Fibroblast of villous mesenchyme (primary cell): ENCODE data around the gene C16orf95. TPM values are rescaled to one million over a fixed set of nuclear protein-coding genes. Genes with fewer than 3 reads are reported as not detected.

Source experiments
- DNase-seq: peaks from one replicate; pipeline ENCODE4 v3.0.0-alpha.2; 2010; ENCODE audit warnings: low read depth
- H3K4me3 ChIP-seq: 2 replicates; pipeline ENCODE4 v1.5.1; 2011; ENCODE audit warnings: low read depth, mild to moderate bottlenecking, low read length
- CTCF ChIP-seq: IDR thresholded peaks from 2 replicates; pipeline ENCODE4 v1.5.1; 2012; ENCODE audit warnings: low read depth, mild to moderate bottlenecking, low read length; ENCODE audit not compliant: insufficient read depth
- total RNA-seq: library from RNA; depleted of rRNA; stranded (reverse); fragments of >200 nt; gene quantifications from 2 replicates; pipeline ENCODE4 v1.2.3, GENCODE V29; 2012

C16orf95 gene
- total RNA-seq, 1 donor = 4.7 TPM

- TF ChIP-seq CTCF = no peak
- no peak for DNase-seq
Measured at GRCh38 chr16:87361916-87362619, 44.9 kb upstream of the C16orf95 start.

GRCh38 chr16:87360862-87361610, 43.8 kb upstream of the C16orf95 start:
- no peak for DNase-seq
- no peak for TF ChIP-seq CTCF
- H3K4me3 ChIP-seq = no peak overlapping the region

More at GRCh38 chr16:87361916-87362619, 44.9 kb upstream of the C16orf95 start:
- H3K4me3 ChIP-seq = no peak overlapping the region

GRCh38 chr16:87359121-87359520, 41.9 kb upstream of the C16orf95 start:
- no peak for TF ChIP-seq CTCF
- H3K4me3 ChIP-seq = no peak overlapping the region
- no peak for DNase-seq

GRCh38 chr16:87358696-87359095, 41.5 kb upstream of the C16orf95 start:
- no peak for DNase-seq
- TF ChIP-seq CTCF = no peak
- no peak overlapping the region for H3K4me3 ChIP-seq

GRCh38 chr16:87358250-87358649, 41.1 kb upstream of the C16orf95 start:
- DNase-seq = no peak
- no peak overlapping the region for H3K4me3 ChIP-seq
- no peak for TF ChIP-seq CTCF

- H3K4me3 ChIP-seq = no peak overlapping the region
- DNase-seq = no peak
Measured at GRCh38 chr16:87356491-87356853, 39.3 kb upstream of the C16orf95 start.

More at GRCh38 chr16:87356491-87356853, 39.3 kb upstream of the C16orf95 start:
- no peak for TF ChIP-seq CTCF
